HepG2 (cell line): ENCODE data around the gene SLC24A4. TPM values are rescaled to one million over a fixed set of nuclear protein-coding genes. Genes with fewer than 3 reads are reported as not detected.

Experiments
- ATAC-seq: fragments of 200-7000 bp; cut with Tn5 transposase; 3 replicates; pipeline ENCODE4 v1.9.1; 2020; ENCODE audit warnings: mild to moderate bottlenecking, moderate library complexity
- BruUV-seq: library from RNA; stranded (reverse); fragments of 400-500 nt; replicated peaks from 2 replicates; lab custom pipeline; 2021; lab: Mats Ljungman, UMichigan
- CTCF ChIA-PET: fragments of 300-600 bp; formaldehyde crosslinking; extraction: SDS; loops from one replicate; lab custom pipeline; 2021; ENCODE audit warnings: low total read pairs, inconsistent platforms, low intra/inter-chr PET ratio; lab: Yijun Ruan, JAX
- POLR2A ChIA-PET: fragments of 350-600 bp; sonication (Branson Sonifier 250); formaldehyde crosslinking; loops from one replicate; lab custom pipeline; 2020; ENCODE audit warnings: antibody characterized with exemption, inconsistent platforms; lab: Yijun Ruan, JAX
- DNase-seq: peaks from one replicate; pipeline ENCODE4 v3.0.0-alpha.2; 2015; ENCODE audit warnings: low spot score
- FAIRE-seq: peaks from 3 replicates; lab custom pipeline; 2011; peaks lifted over from hg19 to GRCh38; lab: Jason Lieb, UNC
- H2AFZ ChIP-seq: one replicate; pipeline ENCODE4 v1.6.1; 2011; ENCODE audit warnings: low read length, inconsistent platforms
- H3K27ac ChIP-seq: fragments of 300-600 bp; 3 replicates; pipeline ENCODE4 v1.8.0; 2011; ENCODE audit warnings: mixed run types, mild to moderate bottlenecking, mixed read lengths, low read length, inconsistent platforms; ENCODE audit not compliant: insufficient read depth; ENCODE audit errors: extremely low read length
- H3K27me3 ChIP-seq, 2 experiments: fragments of 200-600 bp in 1 of 2; 2 replicates in 1 of 2; 3 replicates in 1 of 2; pipeline versions ENCODE4 v1.6.0 to v1.8.0; 2011; ENCODE audit warnings: low read length in 2 of 2, mild to moderate bottlenecking in 2 of 2, moderate library complexity in 2 of 2, inconsistent platforms in 1 of 2; ENCODE audit not compliant: insufficient read depth in 2 of 2, control insufficient read depth in 1 of 2
- H3K36me3 ChIP-seq, 2 experiments: fragments of 200-600 bp in 1 of 2; replicated peaks in 1 of 2; 2 replicates in 1 of 2; 3 replicates in 1 of 2; pipeline versions ENCODE4 v1.5.1 to v1.8.0; 2011; ENCODE audit warnings: low read length in 2 of 2, inconsistent platforms in 1 of 2; ENCODE audit not compliant: insufficient read depth in 2 of 2, control insufficient read depth in 1 of 2
- H3K4me1 ChIP-seq: 2 replicates; pipeline ENCODE4 v1.5.1; 2012; ENCODE audit warnings: low read length, inconsistent platforms; ENCODE audit not compliant: insufficient read depth
- H3K4me2 ChIP-seq: 2 replicates; pipeline ENCODE4 v1.6.0; 2011; ENCODE audit warnings: low read depth, low read length, inconsistent platforms
- H3K4me3 ChIP-seq, 3 experiments: fragments of 200-600 bp in 1 of 3; sonication (generic), shearing (Covaris generic) in 1 of 3; replicated peaks in 1 of 3; 2 replicates each; pipeline ENCODE4 v1.5.1; 2011 to 2016; ENCODE audit warnings: low read length in 3 of 3, inconsistent platforms in 2 of 3, low read depth in 2 of 3, mild to moderate bottlenecking in 2 of 3, control low read depth in 1 of 3, mixed read lengths in 1 of 3; ENCODE audit not compliant: insufficient read depth in 1 of 3
- H3K79me2 ChIP-seq: one replicate; pipeline ENCODE4 v1.6.1; 2011; ENCODE audit warnings: low read length, inconsistent platforms; ENCODE audit not compliant: insufficient read depth
- H3K9ac ChIP-seq: 2 replicates; pipeline ENCODE4 v1.6.0; 2011; ENCODE audit warnings: mild to moderate bottlenecking, low read depth, low read length, inconsistent platforms; ENCODE audit not compliant: insufficient read depth
- H3K9me3 ChIP-seq: 2 replicates; pipeline ENCODE4 v1.5.1; 2012; ENCODE audit warnings: mild to moderate bottlenecking, low read length
- H4K20me1 ChIP-seq: 2 replicates; pipeline ENCODE4 v1.6.0; 2011; ENCODE audit warnings: inconsistent platforms, mild to moderate bottlenecking, low read length, moderate library complexity; ENCODE audit not compliant: insufficient read depth
- BRCA1 ChIP-seq: sonication (generic); formaldehyde crosslinking; IDR thresholded peaks from 2 replicates; pipeline ENCODE4 v1.4.0; 2020; ENCODE audit warnings: missing genetic modification reagents
- HNF4A ChIP-seq: sonication (generic); formaldehyde crosslinking; IDR thresholded peaks from 2 replicates; pipeline ENCODE4 v1.4.0; 2020; ENCODE audit warnings: missing genetic modification reagents
- MAZ ChIP-seq, 2 experiments: sonication (generic) in 1 of 2; formaldehyde crosslinking in 1 of 2; IDR thresholded peaks; 2 replicates each; pipeline versions ENCODE4 v1.5.0 to v1.6.1; 2012 to 2020; ENCODE audit warnings: low read depth in 2 of 2, mild to moderate bottlenecking in 2 of 2, borderline replicate concordance in 1 of 2, improper control_type of control experiment in 1 of 2, low read length in 1 of 2, missing genetic modification reagents in 1 of 2, moderate library complexity in 1 of 2
- SALL1 ChIP-seq: sonication (generic); formaldehyde crosslinking; IDR thresholded peaks from 2 replicates; pipeline ENCODE4 v1.8.0; 2022; ENCODE audit warnings: mild to moderate bottlenecking, missing genetic modification reagents
- ZNF556 ChIP-seq: sonication (generic); formaldehyde crosslinking; IDR thresholded peaks from 2 replicates; pipeline ENCODE4 v1.4.0; 2020; ENCODE audit warnings: mild to moderate bottlenecking, missing genetic modification reagents, borderline replicate concordance
- ZNF564 ChIP-seq: sonication (generic); formaldehyde crosslinking; IDR thresholded peaks from 2 replicates; pipeline ENCODE4 v1.8.1; 2023; ENCODE audit warnings: mild to moderate bottlenecking, missing genetic modification reagents
- ZNF674 ChIP-seq: sonication (generic); formaldehyde crosslinking; IDR thresholded peaks from 2 replicates; pipeline ENCODE4 v1.5.0; 2020; ENCODE audit warnings: low read depth, mild to moderate bottlenecking, missing genetic modification reagents
- ZNF878 ChIP-seq: sonication (generic); formaldehyde crosslinking; IDR thresholded peaks from 2 replicates; pipeline ENCODE4 v1.8.1; 2023; ENCODE audit warnings: mild to moderate bottlenecking, missing genetic modification reagents, moderate library complexity
- WGBS: methylation state at CpG from one replicate; pipeline ENCODE4 v1.1.6; 2017; ENCODE audit warnings: low lambda C conversion rate; 5-methylcytosine and 5-hydroxymethylcytosine counted together
- in situ Hi-C: cut with HindIII; loops from 2 replicates; pipeline ENCODE4 v1.10.0; 2017; ENCODE audit warnings: low pct_unique_long_range_greater_than_20kb; ENCODE audit not compliant: extremely low pct_ligation_motif_present
- intact Hi-C: fragments of 100-400 bp; cut with micrococcal nuclease; formaldehyde crosslinking; loops from one replicate; pipeline ENCODE4 v1.10.0; 2022; ENCODE audit not compliant: unreplicated experiment
- polyA plus RNA-seq, 8 experiments: library from polyadenylated mRNA; depleted of rRNA in 3 of 8; stranded (reverse) in 7 of 8; unstranded in 1 of 8; fragments of >200 nt; fragmentation: Illumina TruSeq in 4 of 8; extraction: Trizol in 4 of 8; gene quantifications; 2 replicates each; pipeline versions ENCODE4 v1.2.1 to v1.2.3, GENCODE V29; 2011 to 2016; ENCODE audit warnings: low read depth in 4 of 8, missing spikeins in 1 of 8, mixed read lengths in 1 of 8; ENCODE audit not compliant: insufficient read depth in 1 of 8
- total RNA-seq, 5 experiments: library from RNA; depleted of rRNA; stranded (reverse); fragments of >200 nt; fragmentation: Illumina TruSeq; extraction: Trizol; gene quantifications; 2 replicates each; pipeline ENCODE4 v1.2.3, GENCODE V29; 2016; ENCODE audit warnings: low read depth in 1 of 5
- TF ChIP-seq, protein P1 (sequence below): sonication (generic); formaldehyde crosslinking; IDR thresholded peaks from 2 replicates; pipeline ENCODE4 v1.4.0; 2020; ENCODE audit warnings: low read depth, mild to moderate bottlenecking, missing genetic modification reagents
- TF ChIP-seq, protein P2 (sequence below): sonication (generic); formaldehyde crosslinking; IDR thresholded peaks from 2 replicates; pipeline ENCODE4 v1.4.0; 2020; ENCODE audit warnings: missing genetic modification reagents, borderline replicate concordance

SLC24A4 gene
- total and polyA plus RNA-seq, 2 of the 13 experiments (the other 11 are each of a cell fraction or from before 2014, with no cell fraction given), result not detected

DNA sequence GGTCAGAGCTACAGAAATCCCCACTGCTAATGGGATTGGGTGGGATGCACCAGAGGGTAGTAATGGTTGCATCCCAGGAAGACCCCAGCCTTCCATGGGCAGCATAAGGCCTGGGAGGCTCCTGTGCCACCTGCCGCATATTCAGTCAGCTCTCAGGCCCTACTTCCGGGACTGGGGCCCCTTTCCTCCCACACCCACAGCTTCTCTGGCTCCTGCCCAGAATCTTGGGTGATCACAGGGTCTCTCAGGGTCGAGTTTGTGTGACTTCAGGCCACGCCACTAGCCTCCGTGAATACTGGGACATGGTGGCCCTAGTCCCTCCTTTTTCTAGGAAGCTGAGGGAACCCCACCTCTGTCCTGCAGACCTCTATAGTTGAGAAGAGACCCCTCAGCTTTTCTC is 123.8 kb downstream of the SLC24A4 start:
- in situ Hi-C loops, result no loop called here
- H3K9ac ChIP-seq, result no peak overlapping the region
- 50% methylated on average over 2 of the region's 5 CpGs for WGBS
- BruUV-seq, result no TSS peak
- H3K9me3 ChIP-seq, result no peaks in the 10 kb centered on the region
- no peak overlapping the region for H3K4me2 ChIP-seq
- no peak overlapping the region for H3K4me3 ChIP-seq
- no peak overlapping the region for H3K27ac ChIP-seq
- no peak for FAIRE-seq
- TF ChIP-seq ZNF556 (CRISPR knock-in tag), result no peak
- no peak for TF ChIP-seq ZNF878 (CRISPR knock-in tag)
- TF ChIP-seq, protein P1, sequence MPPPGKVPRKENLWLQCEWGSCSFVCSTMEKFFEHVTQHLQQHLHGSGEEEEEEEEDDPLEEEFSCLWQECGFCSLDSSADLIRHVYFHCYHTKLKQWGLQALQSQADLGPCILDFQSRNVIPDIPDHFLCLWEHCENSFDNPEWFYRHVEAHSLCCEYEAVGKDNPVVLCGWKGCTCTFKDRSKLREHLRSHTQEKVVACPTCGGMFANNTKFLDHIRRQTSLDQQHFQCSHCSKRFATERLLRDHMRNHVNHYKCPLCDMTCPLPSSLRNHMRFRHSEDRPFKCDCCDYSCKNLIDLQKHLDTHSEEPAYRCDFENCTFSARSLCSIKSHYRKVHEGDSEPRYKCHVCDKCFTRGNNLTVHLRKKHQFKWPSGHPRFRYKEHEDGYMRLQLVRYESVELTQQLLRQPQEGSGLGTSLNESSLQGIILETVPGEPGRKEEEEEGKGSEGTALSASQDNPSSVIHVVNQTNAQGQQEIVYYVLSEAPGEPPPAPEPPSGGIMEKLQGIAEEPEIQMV (CRISPR knock-in tag), result no peak
- TF ChIP-seq, all 625 proteins: peak for 0
- H3K36me3 ChIP-seq, result no peaks in the 10 kb centered on the region
- CTCF ChIA-PET, result no interaction called here
- intact Hi-C loops, result no loop called here
- H3K4me1 ChIP-seq, result no peaks in the 10 kb centered on the region
- peaks cover 0 to 39% of the 10 kb centered on the region in 2 experiments; a peak in 4 of 5 replicates for H3K27me3 ChIP-seq
- DNase-seq (no peak), ATAC-seq (no peak)
- POLR2A ChIA-PET, result no interaction called here
- H4K20me1 ChIP-seq, result no peaks in the 10 kb centered on the region
- H3K79me2 ChIP-seq, result no peaks in the 10 kb centered on the region
- no peak overlapping the region for H2AFZ ChIP-seq

DNA sequence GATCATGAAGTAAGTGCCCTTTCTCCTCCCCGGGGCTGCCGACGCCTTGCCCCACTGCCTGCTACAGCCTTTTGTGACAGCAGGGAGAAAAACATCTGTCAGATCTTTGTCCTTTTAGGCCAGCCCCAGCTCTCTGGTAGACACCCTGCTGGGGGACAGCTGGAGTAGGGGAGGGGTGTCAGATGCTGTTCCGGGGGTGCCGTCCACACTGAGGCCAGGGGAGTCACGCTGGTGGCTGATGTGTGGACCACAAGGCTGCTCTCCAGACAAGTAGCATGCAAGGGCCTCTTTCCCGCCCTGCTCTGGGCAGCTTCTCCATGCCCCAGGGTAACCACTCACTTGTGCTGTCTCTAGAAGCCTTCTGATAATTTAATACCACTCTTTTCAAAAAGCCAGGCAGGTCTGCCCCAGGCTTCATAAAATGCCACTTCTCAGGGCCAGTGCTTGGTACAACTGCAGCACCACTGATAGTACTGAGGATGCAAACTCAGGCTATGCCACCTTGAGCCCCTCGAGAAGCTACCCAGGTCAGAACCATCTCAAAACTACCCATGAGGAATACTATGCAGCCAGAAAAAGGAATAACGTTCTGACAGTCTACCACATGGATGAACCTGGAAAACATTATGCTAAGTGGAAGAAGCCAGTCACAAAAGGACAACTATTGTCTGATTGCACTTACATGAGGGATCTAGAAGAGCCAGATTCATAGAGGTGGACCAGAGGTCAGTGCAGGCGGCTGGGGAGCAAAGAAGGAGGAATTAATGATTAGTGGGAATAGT is 124.6 kb downstream of the SLC24A4 start:
- CTCF ChIA-PET, result no interaction called here

More for the DNA sequence above, 124.6 kb downstream of the SLC24A4 start:
- Histone ChIP-seq H3K4me2 (no peak overlapping the region), H4K20me1 (no peaks in the 10 kb centered on the region), H3K27ac (no peak overlapping the region), H3K79me2 (no peaks in the 10 kb centered on the region), H3K9ac (no peak overlapping the region), H3K9me3 (no peaks in the 10 kb centered on the region), H3K36me3 (no peaks in the 10 kb centered on the region), H3K4me1 (no peaks in the 10 kb centered on the region), H3K4me3 (no peak overlapping the region), H2AFZ (no peak overlapping the region), H3K27me3 (peaks cover 0 to 39% of the 10 kb centered on the region in 2 experiments; a peak in 4 of 5 replicates)
- intact Hi-C loops, result no loop called here
- no TSS peak for BruUV-seq
- DNase-seq (no peak), ATAC-seq (no peak), FAIRE-seq (no peak)
- WGBS, result 45% methylated on average over 7 of the region's 10 CpGs
- TF ChIP-seq ZNF564 (CRISPR knock-in tag) (no peak), BRCA1 (CRISPR knock-in tag) (no peak), SALL1 (CRISPR knock-in tag) (no peak), ZNF674 (no peak), HNF4A (CRISPR knock-in tag) (no peak), MAZ (IDR thresholded peaks at IDR 0.05; ENCODE audit: borderline replicate concordance, low read depth, low read length) (no peak), MAZ (CRISPR knock-in tag; IDR thresholded peaks at IDR 0.05; ENCODE audit: low read depth) (no peak)
- TF ChIP-seq, protein P2, sequence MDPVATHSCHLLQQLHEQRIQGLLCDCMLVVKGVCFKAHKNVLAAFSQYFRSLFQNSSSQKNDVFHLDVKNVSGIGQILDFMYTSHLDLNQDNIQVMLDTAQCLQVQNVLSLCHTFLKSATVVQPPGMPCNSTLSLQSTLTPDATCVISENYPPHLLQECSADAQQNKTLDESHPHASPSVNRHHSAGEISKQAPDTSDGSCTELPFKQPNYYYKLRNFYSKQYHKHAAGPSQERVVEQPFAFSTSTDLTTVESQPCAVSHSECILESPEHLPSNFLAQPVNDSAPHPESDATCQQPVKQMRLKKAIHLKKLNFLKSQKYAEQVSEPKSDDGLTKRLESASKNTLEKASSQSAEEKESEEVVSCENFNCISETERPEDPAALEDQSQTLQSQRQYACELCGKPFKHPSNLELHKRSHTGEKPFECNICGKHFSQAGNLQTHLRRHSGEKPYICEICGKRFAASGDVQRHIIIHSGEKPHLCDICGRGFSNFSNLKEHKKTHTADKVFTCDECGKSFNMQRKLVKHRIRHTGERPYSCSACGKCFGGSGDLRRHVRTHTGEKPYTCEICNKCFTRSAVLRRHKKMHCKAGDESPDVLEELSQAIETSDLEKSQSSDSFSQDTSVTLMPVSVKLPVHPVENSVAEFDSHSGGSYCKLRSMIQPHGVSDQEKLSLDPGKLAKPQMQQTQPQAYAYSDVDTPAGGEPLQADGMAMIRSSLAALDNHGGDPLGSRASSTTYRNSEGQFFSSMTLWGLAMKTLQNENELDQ (CRISPR knock-in tag), result no peak
- POLR2A ChIA-PET, result no interaction called here
- in situ Hi-C loops, result no loop called here
